ENCODE data around the gene CAMK1D.
"Not testable (repeated sequence)": the region's sequence is repeated elsewhere in the genome, so short reads cannot be mapped to it uniquely, and the experiment has no call there.

The CAMK1D gene

GRCh38 chr10:12705943-12706342 lies 356.6 kb downstream of the CAMK1D start:
- no peak for DNase-seq

- no peak for DNase-seq
These were observed 358.3 kb downstream of the CAMK1D start for GRCh38 chr10:12707461-12708185.

GRCh38 chr10:12709000-12709401 lies 359.7 kb downstream of the CAMK1D start:
- no peak for DNase-seq

GRCh38 chr10:12709521-12709963 lies 360.2 kb downstream of the CAMK1D start:
- DNase-seq = no peak

- DNase-seq = no peak
These were observed 360.8 kb downstream of the CAMK1D start for GRCh38 chr10:12710157-12710556.

- DNase-seq = peak; percentile 39 to 78 (median 61)
These were observed 361.4 kb downstream of the CAMK1D start for GRCh38 chr10:12710594-12711349.

- DNase-seq = peak in 1 of 6 experiments; percentile 41
These were observed 362.0 kb downstream of the CAMK1D start for GRCh38 chr10:12711350-12711708.

- DNase-seq = no peak
These were observed 363.1 kb downstream of the CAMK1D start for GRCh38 chr10:12712293-12712983.

GRCh38 chr10:12712984-12713316 lies 363.6 kb downstream of the CAMK1D start:
- DNase-seq = not testable (repeated sequence)

- no peak for DNase-seq
These were observed 366.7 kb downstream of the CAMK1D start for GRCh38 chr10:12716042-12716441.

- DNase-seq = no peak
These were observed 368.8 kb downstream of the CAMK1D start for GRCh38 chr10:12717981-12718707.

GRCh38 chr10:12719365-12719764 lies 370.0 kb downstream of the CAMK1D start:
- DNase-seq = no peak

- no peak for DNase-seq
These were observed 371.1 kb downstream of the CAMK1D start for GRCh38 chr10:12720217-12720981.

GRCh38 chr10:12721334-12721733 lies 372.0 kb downstream of the CAMK1D start:
- DNase-seq = no peak

- no peak for DNase-seq
These were observed 373.9 kb downstream of the CAMK1D start for GRCh38 chr10:12723220-12723619.

- peak in 1 of 6 experiments; percentile 2 for DNase-seq
These were observed 375.6 kb downstream of the CAMK1D start for GRCh38 chr10:12724807-12725579.

- DNase-seq = not testable (repeated sequence)
These were observed 376.2 kb downstream of the CAMK1D start for GRCh38 chr10:12725580-12725888.

GRCh38 chr10:12726971-12727831 lies 377.9 kb downstream of the CAMK1D start:
- no peak for DNase-seq

GRCh38 chr10:12727832-12728215 lies 378.5 kb downstream of the CAMK1D start:
- no peak for DNase-seq

GRCh38 chr10:12728494-12728893 lies 379.1 kb downstream of the CAMK1D start:
- no peak for DNase-seq

- no peak for DNase-seq
These were observed 380.5 kb downstream of the CAMK1D start for GRCh38 chr10:12729885-12730284.

Data from stimulated activated naive CD4-positive, alpha-beta T cell (primary cell).